H1 (cell line): ENCODE results near the gene LDLRAD3. TPM values are rescaled to one million over a fixed set of nuclear protein-coding genes. Genes with fewer than 3 reads are reported as not detected.

Experiments
- CBX5 ChIP-seq: fragments of 300-800, 300-1000 bp; sonication (generic); IDR thresholded peaks from 2 replicates; pipeline ENCODE4 v1.7.1; 2016; ENCODE audit warnings: antibody characterized with exemption, low read length, low read depth
- EP300 ChIP-seq, 2 experiments: IDR thresholded peaks; 1 replicate in 1 of 2; 2 replicates in 1 of 2; pipeline ENCODE4 v1.6.1; 2011 to 2012; ENCODE audit warnings: low read depth in 2 of 2, low read length in 2 of 2, mild to moderate bottlenecking in 2 of 2, borderline replicate concordance in 1 of 2, inconsistent platforms in 1 of 2, moderate library complexity in 1 of 2
- JUND ChIP-seq: IDR thresholded peaks from 2 replicates; pipeline ENCODE4 v1.6.1; 2011; ENCODE audit warnings: mild to moderate bottlenecking, improper control_type of control experiment, low read length
- MAX ChIP-seq: IDR thresholded peaks from 2 replicates; pipeline ENCODE4 v1.6.1; 2012; ENCODE audit warnings: inconsistent platforms
- POU5F1 ChIP-seq: IDR thresholded peaks from 2 replicates; pipeline ENCODE4 v1.6.1; 2011; ENCODE audit warnings: low read depth, mild to moderate bottlenecking, low read length, moderate library complexity
- polyA plus RNA-seq, 7 experiments: library from polyadenylated mRNA; depleted of rRNA in 3 of 7; stranded (reverse) in 5 of 7; unstranded in 2 of 7; fragments of >200 nt in 5 of 7; fragments of 200-250 nt in 2 of 7; gene quantifications; 1 replicate in 5 of 7; 2 replicates in 1 of 7; 4 replicates in 1 of 7; pipeline versions ENCODE4 v1.2.1 to v1.2.3, GENCODE V29; 2011 to 2013; ENCODE audit warnings: missing spikeins in 2 of 7, mixed read lengths in 2 of 7
- total RNA-seq: library from RNA; stranded (reverse); fragmentation: NEBNext Ultra II Directional; extraction: Animal tissue kit (Norgen Biotek cat#: 25700); gene quantifications from 2 replicates; pipeline ENCODE4 v1.2.1, GENCODE V29; 2021

The LDLRAD3 gene
- total and polyA plus RNA-seq, 2 of the 8 experiments (the other 6 are each of a cell fraction or from before 2014, with no cell fraction given) = 18.6 to 22.8 TPM

GRCh38 chr11:35938231-35938630 is 5.6 kb upstream of the LDLRAD3 start (continued):
- no peak for TF ChIP-seq EP300 (IDR thresholded peaks at IDR 0.05; ENCODE audit: borderline replicate concordance in 1 of 2, low read depth in 2 of 2, low read length in 2 of 2)
- TF ChIP-seq MAX = no peak
- TF ChIP-seq POU5F1 = no peak
- no peak for TF ChIP-seq JUND
- TF ChIP-seq CBX5 = no peak
